ENCODE data around the gene OR52B2.

Gene OR52B2

DNA sequence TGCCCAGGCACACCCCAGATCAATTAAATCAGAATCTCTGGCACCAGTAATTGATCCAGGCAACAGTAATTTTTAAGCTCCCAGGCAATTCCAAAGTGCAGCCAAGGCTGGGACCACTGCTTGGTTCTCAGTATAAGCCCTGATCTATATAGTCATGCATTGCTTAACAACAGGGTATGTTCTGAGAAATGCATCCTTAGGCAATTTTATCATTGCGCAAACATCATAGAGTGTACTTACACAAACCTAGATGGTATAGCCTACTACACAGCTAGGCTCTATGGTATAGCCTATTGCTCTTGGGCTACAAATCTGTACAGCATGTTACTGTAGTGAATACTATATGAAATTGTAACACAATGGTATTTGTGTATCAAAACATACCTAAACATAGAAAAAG is 34.6 kb upstream of the OR52B2 start:
- Histone ChIP-seq H3K4me3 (ENCODE audit: low read length) (no peak overlapping the region), H3K9ac (ENCODE audit: low read length) (no peak overlapping the region), H3K27ac (ENCODE audit: low read length) (no peak overlapping the region), H3K9me2 (replicated peaks; ENCODE audit: insufficient read depth, low read length) (no peaks in the 10 kb centered on the region), H2AFZ (ENCODE audit: low read length) (no peak overlapping the region), H3K79me2 (ENCODE audit: low read length) (no peaks in the 10 kb centered on the region), H3K4me2 (ENCODE audit: low read depth, low read length) (no peak overlapping the region), H3K9me3 (replicated peaks; ENCODE audit: insufficient read depth, low read length) (no peaks in the 10 kb centered on the region), H4K20me1 (ENCODE audit: insufficient read depth, low read length) (no peaks in the 10 kb centered on the region), H3K36me3 (replicated peaks; ENCODE audit: insufficient read depth, low read length) (no peaks in the 10 kb centered on the region), H3K4me1 (ENCODE audit: low read length) (peaks cover 30% of the 10 kb centered on the region), H3K27me3 (replicated peaks; ENCODE audit: insufficient read depth, low read length) (no peaks in the 10 kb centered on the region), H3F3A (ENCODE audit: insufficient read depth, low read length) (peaks cover 10% of the 10 kb centered on the region; the same call in 1 of the 2 replicates)
- TF ChIP-seq EZH2phosphoT487 (IDR thresholded peaks at IDR 0.05; ENCODE audit: low read length) (no peak), EZH2 (optimal IDR thresholded peaks at IDR 0.05; ENCODE audit: low read depth, low read length) (no peak)
- TF ChIP-seq, protein P1, sequence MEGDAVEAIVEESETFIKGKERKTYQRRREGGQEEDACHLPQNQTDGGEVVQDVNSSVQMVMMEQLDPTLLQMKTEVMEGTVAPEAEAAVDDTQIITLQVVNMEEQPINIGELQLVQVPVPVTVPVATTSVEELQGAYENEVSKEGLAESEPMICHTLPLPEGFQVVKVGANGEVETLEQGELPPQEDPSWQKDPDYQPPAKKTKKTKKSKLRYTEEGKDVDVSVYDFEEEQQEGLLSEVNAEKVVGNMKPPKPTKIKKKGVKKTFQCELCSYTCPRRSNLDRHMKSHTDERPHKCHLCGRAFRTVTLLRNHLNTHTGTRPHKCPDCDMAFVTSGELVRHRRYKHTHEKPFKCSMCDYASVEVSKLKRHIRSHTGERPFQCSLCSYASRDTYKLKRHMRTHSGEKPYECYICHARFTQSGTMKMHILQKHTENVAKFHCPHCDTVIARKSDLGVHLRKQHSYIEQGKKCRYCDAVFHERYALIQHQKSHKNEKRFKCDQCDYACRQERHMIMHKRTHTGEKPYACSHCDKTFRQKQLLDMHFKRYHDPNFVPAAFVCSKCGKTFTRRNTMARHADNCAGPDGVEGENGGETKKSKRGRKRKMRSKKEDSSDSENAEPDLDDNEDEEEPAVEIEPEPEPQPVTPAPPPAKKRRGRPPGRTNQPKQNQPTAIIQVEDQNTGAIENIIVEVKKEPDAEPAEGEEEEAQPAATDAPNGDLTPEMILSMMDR (IDR thresholded peaks at IDR 0.05; ENCODE audit: low read length) = no peak
- no peak for DNase-seq

DNA sequence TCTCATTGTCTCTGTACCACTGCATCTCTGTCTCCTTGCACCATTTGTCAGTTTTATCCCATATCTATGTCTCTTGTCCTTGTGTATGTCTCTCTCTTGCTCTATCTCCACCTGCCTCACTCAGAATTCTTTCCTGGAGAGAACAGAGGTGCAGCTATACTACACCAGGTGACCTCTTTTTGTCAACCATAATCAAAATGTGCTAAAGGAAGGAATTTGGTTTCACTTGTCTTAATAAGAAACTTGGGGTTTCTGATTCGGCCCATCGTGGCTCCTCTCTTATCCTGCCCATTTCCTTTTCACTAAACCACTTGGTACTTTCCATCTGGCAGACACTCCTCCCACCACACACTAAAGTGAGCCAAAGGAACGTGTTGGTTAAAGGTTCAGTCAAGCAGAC is 33.2 kb upstream of the OR52B2 start:
- Histone ChIP-seq H3K4me1 (ENCODE audit: low read length) (peaks cover 30% of the 10 kb centered on the region), H2AFZ (ENCODE audit: low read length) (no peak overlapping the region), H3K27me3 (replicated peaks; ENCODE audit: insufficient read depth, low read length) (no peaks in the 10 kb centered on the region), H3K4me3 (ENCODE audit: low read length) (peak overlapping the region; percentile 22; the same call in 1 of the 2 replicates), H3K27ac (ENCODE audit: low read length) (peak overlapping the region; percentile 36; the same call in 1 of the 2 replicates), H4K20me1 (ENCODE audit: insufficient read depth, low read length) (no peaks in the 10 kb centered on the region), H3F3A (ENCODE audit: insufficient read depth, low read length) (peaks cover 10% of the 10 kb centered on the region; the same call in 1 of the 2 replicates), H3K9me2 (replicated peaks; ENCODE audit: insufficient read depth, low read length) (no peaks in the 10 kb centered on the region), H3K9ac (ENCODE audit: low read length) (no peak overlapping the region), H3K9me3 (replicated peaks; ENCODE audit: insufficient read depth, low read length) (no peaks in the 10 kb centered on the region), H3K4me2 (ENCODE audit: low read depth, low read length) (peak overlapping the region; percentile 76), H3K36me3 (replicated peaks; ENCODE audit: insufficient read depth, low read length) (no peaks in the 10 kb centered on the region), H3K79me2 (ENCODE audit: low read length) (no peaks in the 10 kb centered on the region)
- TF ChIP-seq EZH2 (optimal IDR thresholded peaks at IDR 0.05; ENCODE audit: low read depth, low read length) (no peak), EZH2phosphoT487 (IDR thresholded peaks at IDR 0.05; ENCODE audit: low read length) (no peak)
- TF ChIP-seq, protein P1 (IDR thresholded peaks at IDR 0.05; ENCODE audit: low read length) = no peak
- peak; percentile 87 for DNase-seq

DNA sequence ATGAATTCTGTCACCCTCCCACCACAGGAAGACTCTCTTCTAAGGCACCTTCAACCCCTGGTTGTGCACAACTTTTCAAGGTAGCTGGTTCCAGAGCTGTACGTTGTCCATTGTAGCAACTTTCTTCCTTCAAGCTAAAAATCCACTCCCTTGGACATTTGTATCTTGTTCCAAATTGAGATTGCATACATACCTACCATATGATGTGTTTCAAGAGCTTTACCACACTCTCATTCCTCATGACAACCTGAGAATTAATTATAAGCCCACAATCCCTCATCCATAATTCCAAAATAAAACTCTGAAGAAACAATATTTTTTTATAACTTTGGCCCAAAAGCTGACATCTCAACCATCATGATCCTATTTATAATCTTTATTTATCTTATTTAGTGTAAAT is 31.9 kb upstream of the OR52B2 start:
- Histone ChIP-seq H3K9me3 (replicated peaks; ENCODE audit: insufficient read depth, low read length) (no peaks in the 10 kb centered on the region), H3K36me3 (replicated peaks; ENCODE audit: insufficient read depth, low read length) (no peaks in the 10 kb centered on the region), H2AFZ (ENCODE audit: low read length) (no peak overlapping the region), H3K4me1 (ENCODE audit: low read length) (peaks cover 30% of the 10 kb centered on the region), H3K4me3 (ENCODE audit: low read length) (no peak overlapping the region), H3K4me2 (ENCODE audit: low read depth, low read length) (no peak overlapping the region), H3K27me3 (replicated peaks; ENCODE audit: insufficient read depth, low read length) (no peaks in the 10 kb centered on the region), H3F3A (ENCODE audit: insufficient read depth, low read length) (peaks cover 10% of the 10 kb centered on the region; the same call in 1 of the 2 replicates), H3K9me2 (replicated peaks; ENCODE audit: insufficient read depth, low read length) (no peaks in the 10 kb centered on the region), H3K79me2 (ENCODE audit: low read length) (no peaks in the 10 kb centered on the region), H4K20me1 (ENCODE audit: insufficient read depth, low read length) (no peaks in the 10 kb centered on the region), H3K27ac (ENCODE audit: low read length) (no peak overlapping the region), H3K9ac (ENCODE audit: low read length) (no peak overlapping the region)
- DNase-seq = no peak
- TF ChIP-seq EZH2 (optimal IDR thresholded peaks at IDR 0.05; ENCODE audit: low read depth, low read length) (no peak), EZH2phosphoT487 (IDR thresholded peaks at IDR 0.05; ENCODE audit: low read length) (no peak)
- TF ChIP-seq, protein P1 (IDR thresholded peaks at IDR 0.05; ENCODE audit: low read length) = no peak
